Skin epidermis (tissue), 12 donors: ENCODE results near the gene CPT2.
A peak's percentile ranks its signal among the peaks of the same experiment; 100 is the strongest.

Experiments used
- H3K27ac ChIP-seq, 21 experiments: fragments of 200-600 bp; sonication (generic) in 11 of 21; one replicate each; pipeline ENCODE4 v1.5.0; 2020; ENCODE audit warnings: mild to moderate bottlenecking in 3 of 21, inconsistent platforms in 2 of 21, moderate library complexity in 2 of 21
- H3K4me3 ChIP-seq, 7 experiments: fragments of 200-600 bp; sonication (generic) in 2 of 7; one replicate each; pipeline ENCODE4 v1.5.0; 2020; ENCODE audit warnings: inconsistent platforms in 2 of 7, mild to moderate bottlenecking in 2 of 7, moderate library complexity in 1 of 7

Gene CPT2

GRCh38 chr1:53256511-53257453 lies 60.2 kb downstream of the CPT2 start:
- H3K27ac ChIP-seq: peak overlapping the region in 2 of 21 experiments; percentile 7 to 46
- no peak overlapping the region for H3K4me3 ChIP-seq

GRCh38 chr1:53257454-53258081 lies 60.9 kb downstream of the CPT2 start:
- H3K4me3 ChIP-seq: no peak overlapping the region
- no peak overlapping the region for H3K27ac ChIP-seq

- H3K27ac ChIP-seq: no peak overlapping the region
- no peak overlapping the region for H3K4me3 ChIP-seq
Observed at GRCh38 chr1:53258216-53258615, 61.6 kb downstream of the CPT2 start.

DNA sequence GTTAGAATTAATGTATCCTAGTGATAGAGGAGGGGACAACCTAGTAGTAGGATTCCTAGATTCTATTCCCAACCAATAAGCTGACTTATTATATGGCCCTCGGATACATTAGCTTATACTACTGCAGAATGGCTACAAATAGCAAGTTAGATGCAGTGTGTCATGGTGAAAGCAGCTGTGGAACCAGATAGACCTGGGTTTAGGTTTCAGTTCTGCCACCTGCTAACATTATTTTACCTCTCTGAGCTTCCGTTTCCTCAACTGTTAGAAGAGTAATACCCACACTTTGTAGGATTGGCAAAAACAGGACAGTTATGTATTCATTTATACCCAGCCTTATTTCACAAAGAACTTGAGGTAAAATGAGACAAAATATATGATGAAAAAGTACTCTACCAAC lies 63.3 kb downstream of the CPT2 start:
- no peak overlapping the region for H3K4me3 ChIP-seq

DNA sequence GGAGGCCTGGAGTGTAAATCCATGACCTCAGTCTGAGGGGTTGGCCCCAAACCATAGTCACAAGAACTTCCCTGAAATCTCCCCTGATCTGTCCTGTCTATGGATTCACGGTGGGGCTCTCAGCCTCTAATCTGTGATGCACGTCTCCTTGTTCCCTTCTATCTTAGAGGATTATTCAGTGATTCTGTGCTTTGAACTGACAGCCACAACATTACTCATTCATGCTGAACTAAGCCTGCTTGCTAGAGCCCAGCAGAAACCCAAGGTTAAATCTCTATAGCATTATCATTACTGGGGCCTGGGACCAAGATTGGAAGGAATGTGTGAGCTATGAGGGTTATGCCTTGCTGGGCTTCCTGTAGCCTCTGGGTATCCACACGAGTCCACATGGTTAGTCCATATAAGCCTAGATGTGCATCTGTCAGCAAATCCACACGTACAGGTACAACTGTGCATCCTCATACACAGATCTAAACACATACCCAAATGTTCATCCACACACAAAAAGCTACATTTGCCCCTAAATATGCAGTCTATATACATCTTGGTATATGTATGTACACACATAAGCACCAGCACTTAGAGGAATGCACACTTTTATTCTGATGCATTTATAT lies 64.1 kb downstream of the CPT2 start:
- Histone ChIP-seq H3K4me3 (no peak overlapping the region), H3K27ac (no peak overlapping the region)

More for the DNA sequence above, 63.3 kb downstream of the CPT2 start:
- H3K27ac ChIP-seq: no peak overlapping the region

DNA sequence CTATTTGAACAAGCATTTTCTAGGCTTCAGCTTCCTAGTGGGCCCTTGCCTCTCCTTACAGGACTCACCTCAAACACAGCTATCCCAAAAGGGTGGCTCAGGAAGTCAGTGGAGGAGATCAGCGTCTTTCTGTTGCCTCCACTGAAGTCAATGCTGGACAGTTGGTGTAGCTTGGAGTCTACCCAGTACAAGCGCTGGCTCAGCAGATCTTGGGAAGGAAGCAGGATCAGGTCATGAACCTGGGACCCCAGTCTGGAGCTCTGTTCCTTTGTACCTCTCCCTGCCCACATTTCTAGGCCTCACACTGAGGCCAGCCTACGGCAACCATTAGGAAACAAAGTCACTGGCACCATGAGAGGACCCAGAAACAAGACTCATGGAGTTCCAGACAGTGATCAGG lies 65.4 kb downstream of the CPT2 start:
- H3K4me3 ChIP-seq: no peak overlapping the region
- no peak overlapping the region for H3K27ac ChIP-seq
